UCSD-AML1 (cell line): ENCODE data around the gene MCCD1.
A peak's percentile ranks its signal among the peaks of the same experiment; 100 is the strongest.

ENCODE experiments used
- DNase-seq: peaks from one replicate; lab custom pipeline; 2025; ENCODE audit not compliant: unreplicated experiment; lab: John Stamatoyannopoulos, UW

Gene MCCD1

DNA sequence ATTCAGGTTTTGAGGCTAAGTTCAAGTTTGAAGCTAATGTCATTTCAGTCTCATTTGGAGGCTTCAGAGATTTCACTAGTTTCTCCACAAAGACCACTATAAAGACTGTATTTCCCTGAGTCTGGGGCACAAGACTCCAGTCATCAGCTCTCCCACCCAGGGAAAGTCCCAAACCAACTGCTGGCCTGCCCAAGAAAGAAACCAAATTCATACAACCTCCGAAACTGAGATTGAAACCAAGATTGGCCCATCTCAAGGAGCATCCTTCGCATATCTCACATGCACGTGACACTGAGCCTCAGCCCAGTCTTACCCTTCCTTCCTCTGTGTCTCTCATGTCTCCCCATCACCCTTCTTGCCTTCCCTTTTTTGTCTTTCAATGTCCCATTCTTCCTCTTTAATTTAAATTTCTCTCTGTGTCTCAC lies 39.8 kb downstream of the MCCD1 start:
- DNase-seq = no peak

DNA sequence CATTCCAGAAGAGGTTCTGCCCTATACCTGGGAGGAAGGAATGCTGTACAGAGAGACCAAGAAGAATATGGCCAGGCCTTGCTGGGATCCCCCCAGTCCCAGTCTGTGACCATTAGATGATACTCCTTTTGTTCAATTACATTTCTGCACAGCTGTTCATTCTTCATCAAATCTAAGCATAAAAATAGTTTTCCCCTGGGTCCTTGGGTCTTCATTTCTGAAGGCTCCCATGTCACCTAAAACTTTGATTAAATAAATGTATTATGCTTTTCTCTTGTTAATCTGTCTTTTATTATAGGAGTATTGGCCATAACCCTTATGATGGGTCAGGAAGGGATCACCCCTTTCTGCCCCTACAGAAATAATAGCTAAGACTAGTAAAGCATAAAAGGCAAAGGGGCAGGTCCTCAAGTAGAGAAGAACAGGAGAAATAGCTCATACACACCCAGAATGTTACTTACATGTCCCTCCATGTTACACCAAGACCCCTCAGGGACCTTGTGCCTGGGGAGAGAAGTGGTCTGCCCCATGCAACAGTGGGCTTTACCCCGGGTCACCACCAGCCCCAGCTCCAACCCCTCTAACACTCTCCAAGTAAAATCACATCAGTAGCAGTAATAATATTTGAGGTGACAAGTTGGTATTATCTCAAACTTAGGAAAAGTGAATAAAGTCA lies 41.2 kb downstream of the MCCD1 start:
- no peak for DNase-seq

DNA sequence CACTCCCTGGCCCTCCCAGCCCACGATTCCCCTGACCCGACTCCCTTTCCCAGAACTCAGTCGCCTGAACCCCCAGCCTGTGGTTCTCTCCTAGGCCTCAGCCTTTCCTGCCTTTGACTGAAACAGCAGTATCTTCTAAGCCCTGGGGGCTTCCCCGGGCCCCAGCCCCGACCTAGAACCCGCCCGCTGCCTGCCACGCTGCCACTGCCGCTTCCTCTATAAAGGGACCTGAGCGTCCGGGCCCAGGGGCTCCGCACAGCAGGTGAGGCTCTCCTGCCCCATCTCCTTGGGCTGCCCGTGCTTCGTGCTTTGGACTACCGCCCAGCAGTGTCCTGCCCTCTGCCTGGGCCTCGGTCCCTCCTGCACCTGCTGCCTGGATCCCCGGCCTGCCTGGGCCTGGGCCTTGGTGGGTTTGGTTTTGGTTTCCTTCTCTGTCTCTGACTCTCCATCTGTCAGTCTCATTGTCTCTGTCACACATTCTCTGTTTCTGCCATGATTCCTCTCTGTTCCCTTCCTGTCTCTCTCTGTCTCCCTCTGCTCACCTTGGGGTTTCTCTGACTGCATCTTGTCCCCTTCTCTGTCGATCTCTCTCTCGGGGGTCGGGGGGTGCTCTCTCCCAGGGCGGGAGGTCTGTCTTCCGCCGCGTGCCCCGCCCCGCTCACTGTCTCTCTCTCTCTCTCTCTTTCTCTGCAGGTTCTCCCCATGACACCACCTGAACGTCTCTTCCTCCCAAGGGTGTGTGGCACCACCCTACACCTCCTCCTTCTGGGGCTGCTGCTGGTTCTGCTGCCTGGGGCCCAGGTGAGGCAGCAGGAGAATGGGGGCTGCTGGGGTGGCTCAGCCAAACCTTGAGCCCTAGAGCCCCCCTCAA lies 43.5 kb downstream of the MCCD1 start, which contains the start of gene LTA:
TSS of gene LTA (plus strand) at position 249 of the 871 bp plus-strand sequence. CDS start at position 703, 454 bp downstream.
- no peak for DNase-seq

DNA sequence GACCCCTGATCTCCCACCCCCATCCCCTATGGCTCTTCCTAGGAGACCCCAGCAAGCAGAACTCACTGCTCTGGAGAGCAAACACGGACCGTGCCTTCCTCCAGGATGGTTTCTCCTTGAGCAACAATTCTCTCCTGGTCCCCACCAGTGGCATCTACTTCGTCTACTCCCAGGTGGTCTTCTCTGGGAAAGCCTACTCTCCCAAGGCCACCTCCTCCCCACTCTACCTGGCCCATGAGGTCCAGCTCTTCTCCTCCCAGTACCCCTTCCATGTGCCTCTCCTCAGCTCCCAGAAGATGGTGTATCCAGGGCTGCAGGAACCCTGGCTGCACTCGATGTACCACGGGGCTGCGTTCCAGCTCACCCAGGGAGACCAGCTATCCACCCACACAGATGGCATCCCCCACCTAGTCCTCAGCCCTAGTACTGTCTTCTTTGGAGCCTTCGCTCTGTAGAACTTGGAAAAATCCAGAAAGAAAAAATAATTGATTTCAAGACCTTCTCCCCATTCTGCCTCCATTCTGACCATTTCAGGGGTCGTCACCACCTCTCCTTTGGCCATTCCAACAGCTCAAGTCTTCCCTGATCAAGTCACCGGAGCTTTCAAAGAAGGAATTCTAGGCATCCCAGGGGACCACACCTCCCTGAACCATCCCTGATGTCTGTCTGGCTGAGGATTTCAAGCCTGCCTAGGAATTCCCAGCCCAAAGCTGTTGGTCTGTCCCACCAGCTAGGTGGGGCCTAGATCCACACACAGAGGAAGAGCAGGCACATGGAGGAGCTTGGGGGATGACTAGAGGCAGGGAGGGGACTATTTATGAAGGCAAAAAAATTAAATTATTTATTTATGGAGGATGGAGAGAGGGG lies 44.7 kb downstream of the MCCD1 start:
- no peak for DNase-seq

DNA sequence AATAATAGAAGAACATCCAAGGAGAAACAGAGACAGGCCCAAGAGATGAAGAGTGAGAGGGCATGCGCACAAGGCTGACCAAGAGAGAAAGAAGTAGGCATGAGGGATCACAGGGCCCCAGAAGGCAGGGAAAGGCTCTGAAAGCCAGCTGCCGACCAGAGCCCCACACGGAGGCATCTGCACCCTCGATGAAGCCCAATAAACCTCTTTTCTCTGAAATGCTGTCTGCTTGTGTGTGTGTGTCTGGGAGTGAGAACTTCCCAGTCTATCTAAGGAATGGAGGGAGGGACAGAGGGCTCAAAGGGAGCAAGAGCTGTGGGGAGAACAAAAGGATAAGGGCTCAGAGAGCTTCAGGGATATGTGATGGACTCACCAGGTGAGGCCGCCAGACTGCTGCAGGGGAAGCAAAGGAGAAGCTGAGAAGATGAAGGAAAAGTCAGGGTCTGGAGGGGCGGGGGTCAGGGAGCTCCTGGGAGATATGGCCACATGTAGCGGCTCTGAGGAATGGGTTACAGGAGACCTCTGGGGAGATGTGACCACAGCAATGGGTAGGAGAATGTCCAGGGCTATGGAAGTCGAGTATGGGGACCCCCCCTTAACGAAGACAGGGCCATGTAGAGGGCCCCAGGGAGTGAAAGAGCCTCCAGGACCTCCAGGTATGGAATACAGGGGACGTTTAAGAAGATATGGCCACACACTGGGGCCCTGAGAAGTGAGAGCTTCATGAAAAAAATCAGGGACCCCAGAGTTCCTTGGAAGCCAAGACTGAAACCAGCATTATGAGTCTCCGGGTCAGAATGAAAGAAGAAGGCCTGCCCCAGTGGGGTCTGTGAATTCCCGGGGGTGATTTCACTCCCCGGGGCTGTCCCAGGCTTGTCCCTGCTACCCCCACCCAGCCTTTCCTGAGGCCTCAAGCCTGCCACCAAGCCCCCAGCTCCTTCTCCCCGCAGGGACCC lies 45.6 kb downstream of the MCCD1 start:
- DNase-seq = no peak

DNA sequence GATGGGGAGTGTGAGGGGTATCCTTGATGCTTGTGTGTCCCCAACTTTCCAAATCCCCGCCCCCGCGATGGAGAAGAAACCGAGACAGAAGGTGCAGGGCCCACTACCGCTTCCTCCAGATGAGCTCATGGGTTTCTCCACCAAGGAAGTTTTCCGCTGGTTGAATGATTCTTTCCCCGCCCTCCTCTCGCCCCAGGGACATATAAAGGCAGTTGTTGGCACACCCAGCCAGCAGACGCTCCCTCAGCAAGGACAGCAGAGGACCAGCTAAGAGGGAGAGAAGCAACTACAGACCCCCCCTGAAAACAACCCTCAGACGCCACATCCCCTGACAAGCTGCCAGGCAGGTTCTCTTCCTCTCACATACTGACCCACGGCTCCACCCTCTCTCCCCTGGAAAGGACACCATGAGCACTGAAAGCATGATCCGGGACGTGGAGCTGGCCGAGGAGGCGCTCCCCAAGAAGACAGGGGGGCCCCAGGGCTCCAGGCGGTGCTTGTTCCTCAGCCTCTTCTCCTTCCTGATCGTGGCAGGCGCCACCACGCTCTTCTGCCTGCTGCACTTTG lies 46.7 kb downstream of the MCCD1 start, which contains the start of gene TNF:
TSS of gene TNF (plus strand) at position 231 of the 567 bp plus-strand sequence. CDS start at position 408, 177 bp downstream.
- DNase-seq = peak; percentile 74

DNA sequence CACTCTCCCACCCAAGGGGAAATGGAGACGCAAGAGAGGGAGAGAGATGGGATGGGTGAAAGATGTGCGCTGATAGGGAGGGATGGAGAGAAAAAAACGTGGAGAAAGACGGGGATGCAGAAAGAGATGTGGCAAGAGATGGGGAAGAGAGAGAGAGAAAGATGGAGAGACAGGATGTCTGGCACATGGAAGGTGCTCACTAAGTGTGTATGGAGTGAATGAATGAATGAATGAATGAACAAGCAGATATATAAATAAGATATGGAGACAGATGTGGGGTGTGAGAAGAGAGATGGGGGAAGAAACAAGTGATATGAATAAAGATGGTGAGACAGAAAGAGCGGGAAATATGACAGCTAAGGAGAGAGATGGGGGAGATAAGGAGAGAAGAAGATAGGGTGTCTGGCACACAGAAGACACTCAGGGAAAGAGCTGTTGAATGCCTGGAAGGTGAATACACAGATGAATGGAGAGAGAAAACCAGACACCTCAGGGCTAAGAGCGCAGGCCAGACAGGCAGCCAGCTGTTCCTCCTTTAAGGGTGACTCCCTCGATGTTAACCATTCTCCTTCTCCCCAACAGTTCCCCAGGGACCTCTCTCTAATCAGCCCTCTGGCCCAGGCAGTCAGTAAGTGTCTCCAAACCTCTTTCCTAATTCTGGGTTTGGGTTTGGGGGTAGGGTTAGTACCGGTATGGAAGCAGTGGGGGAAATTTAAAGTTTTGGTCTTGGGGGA lies 47.4 kb downstream of the MCCD1 start:
- no peak for DNase-seq

DNA sequence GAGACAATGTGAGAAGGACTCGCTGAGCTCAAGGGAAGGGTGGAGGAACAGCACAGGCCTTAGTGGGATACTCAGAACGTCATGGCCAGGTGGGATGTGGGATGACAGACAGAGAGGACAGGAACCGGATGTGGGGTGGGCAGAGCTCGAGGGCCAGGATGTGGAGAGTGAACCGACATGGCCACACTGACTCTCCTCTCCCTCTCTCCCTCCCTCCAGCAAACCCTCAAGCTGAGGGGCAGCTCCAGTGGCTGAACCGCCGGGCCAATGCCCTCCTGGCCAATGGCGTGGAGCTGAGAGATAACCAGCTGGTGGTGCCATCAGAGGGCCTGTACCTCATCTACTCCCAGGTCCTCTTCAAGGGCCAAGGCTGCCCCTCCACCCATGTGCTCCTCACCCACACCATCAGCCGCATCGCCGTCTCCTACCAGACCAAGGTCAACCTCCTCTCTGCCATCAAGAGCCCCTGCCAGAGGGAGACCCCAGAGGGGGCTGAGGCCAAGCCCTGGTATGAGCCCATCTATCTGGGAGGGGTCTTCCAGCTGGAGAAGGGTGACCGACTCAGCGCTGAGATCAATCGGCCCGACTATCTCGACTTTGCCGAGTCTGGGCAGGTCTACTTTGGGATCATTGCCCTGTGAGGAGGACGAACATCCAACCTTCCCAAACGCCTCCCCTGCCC lies 48.3 kb downstream of the MCCD1 start:
- peak; percentile 63 for DNase-seq

DNA sequence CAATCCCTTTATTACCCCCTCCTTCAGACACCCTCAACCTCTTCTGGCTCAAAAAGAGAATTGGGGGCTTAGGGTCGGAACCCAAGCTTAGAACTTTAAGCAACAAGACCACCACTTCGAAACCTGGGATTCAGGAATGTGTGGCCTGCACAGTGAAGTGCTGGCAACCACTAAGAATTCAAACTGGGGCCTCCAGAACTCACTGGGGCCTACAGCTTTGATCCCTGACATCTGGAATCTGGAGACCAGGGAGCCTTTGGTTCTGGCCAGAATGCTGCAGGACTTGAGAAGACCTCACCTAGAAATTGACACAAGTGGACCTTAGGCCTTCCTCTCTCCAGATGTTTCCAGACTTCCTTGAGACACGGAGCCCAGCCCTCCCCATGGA lies 48.8 kb downstream of the MCCD1 start:
- no peak for DNase-seq

DNA sequence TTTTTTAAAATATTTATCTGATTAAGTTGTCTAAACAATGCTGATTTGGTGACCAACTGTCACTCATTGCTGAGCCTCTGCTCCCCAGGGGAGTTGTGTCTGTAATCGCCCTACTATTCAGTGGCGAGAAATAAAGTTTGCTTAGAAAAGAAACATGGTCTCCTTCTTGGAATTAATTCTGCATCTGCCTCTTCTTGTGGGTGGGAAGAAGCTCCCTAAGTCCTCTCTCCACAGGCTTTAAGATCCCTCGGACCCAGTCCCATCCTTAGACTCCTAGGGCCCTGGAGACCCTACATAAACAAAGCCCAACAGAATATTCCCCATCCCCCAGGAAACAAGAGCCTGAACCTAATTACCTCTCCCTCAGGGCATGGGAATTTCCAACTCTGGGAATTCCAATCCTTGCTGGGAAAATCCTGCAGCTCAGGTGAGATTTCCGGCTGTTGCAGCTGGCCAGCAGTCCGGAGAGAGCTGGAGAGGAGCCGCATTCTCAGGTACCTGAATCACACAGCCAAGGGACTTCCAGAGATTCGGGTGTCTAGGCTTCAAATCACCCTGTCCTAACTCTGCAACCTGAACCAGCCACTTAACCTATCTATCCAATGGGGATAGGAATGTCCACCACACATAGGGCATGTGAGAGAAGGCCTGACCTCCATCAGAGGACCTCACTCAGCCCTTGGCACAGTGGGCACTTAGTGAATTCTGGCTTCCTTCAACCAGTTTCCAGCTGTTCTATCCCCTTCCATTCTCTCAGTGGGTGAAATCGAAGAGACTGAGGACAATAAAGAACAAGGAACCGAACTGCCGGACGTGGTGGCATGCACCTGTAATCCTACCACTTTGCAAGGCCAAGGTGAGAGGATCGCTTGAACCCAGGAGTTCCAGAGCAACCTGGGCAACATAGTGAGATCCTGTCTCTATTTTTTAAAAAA lies 49.7 kb downstream of the MCCD1 start:
- no peak for DNase-seq

DNA sequence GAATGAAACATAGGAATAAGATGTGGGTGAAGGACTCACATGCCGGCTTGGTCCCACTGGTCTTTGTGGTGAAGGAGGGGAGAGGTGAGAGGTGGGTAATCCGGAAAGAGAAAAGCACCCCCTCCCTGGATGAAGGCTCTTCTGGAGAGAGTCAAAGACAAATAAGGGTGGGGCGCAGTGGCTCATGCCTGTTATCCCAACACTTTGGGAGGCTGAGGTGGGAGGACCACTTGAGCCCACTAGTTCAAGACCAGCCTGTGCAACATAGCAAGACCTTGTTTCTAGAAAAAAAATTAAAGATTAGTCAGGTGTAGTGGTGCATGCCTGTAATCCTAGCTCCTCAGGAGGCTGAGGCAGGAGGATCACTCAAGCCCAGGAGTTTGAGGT lies 50.4 kb downstream of the MCCD1 start:
- DNase-seq = no peak
